BLaER1 (cell line): ENCODE results near the gene RAB15.

ENCODE experiments used
- H3K27ac ChIP-seq: shearing (Covaris generic); formaldehyde crosslinking; 2 replicates; pipeline ENCODE4 v1.8.1; 2022
- H3K27me3 ChIP-seq: shearing (Covaris generic); formaldehyde crosslinking; 2 replicates; pipeline ENCODE4 v1.8.1; 2022
- H3K36me3 ChIP-seq: shearing (Covaris generic); formaldehyde crosslinking; 2 replicates; pipeline ENCODE4 v1.8.1; 2022
- H3K4me1 ChIP-seq: shearing (Covaris generic); formaldehyde crosslinking; 2 replicates; pipeline ENCODE4 v1.8.1; 2022
- H3K4me2 ChIP-seq: shearing (Covaris generic); formaldehyde crosslinking; 2 replicates; pipeline ENCODE4 v1.8.1; 2022
- H3K4me3 ChIP-seq: shearing (Covaris generic); formaldehyde crosslinking; 2 replicates; pipeline ENCODE4 v1.8.1; 2022
- H3K9ac ChIP-seq: shearing (Covaris generic); formaldehyde crosslinking; 2 replicates; pipeline ENCODE4 v1.8.1; 2022
- H3K9me3 ChIP-seq: shearing (Covaris generic); formaldehyde crosslinking; 2 replicates; pipeline ENCODE4 v1.8.1; 2022
- H4K20me1 ChIP-seq: shearing (Covaris generic); formaldehyde crosslinking; 2 replicates; pipeline ENCODE4 v1.8.1; 2022
- Cebpa-rat ChIP-seq: shearing (Covaris generic); IDR thresholded peaks from 2 replicates; pipeline ENCODE4 v1.8.1; 2022

The RAB15 gene

DNA sequence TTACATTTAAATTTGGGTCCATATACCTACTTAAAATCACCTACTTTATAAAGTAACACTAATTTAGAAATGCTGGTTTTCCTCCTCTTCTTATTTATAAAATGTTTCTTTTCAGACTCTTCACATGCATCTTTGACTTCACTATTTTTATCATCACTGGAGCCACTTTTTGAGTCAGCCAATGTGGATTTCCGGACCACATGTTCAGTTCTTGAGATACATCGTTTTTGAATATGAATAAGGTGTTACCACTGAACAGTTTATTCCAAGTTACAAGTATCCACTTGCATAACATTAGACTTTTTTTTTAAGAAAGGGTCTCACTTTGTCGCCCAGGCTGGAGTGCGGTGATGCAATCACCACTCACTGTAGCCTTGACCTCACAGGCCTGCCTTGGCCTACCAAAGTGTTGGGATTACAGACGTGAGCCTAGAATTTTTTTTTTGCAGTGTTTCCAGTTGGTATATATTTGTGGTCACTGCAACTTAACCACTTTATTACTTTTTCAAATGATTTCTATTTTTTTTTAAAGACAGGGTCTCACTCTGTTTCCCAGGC lies 20.3 kb upstream of the RAB15 start:
- no peaks in the 10 kb centered on the region for H3K27me3 ChIP-seq
- peaks cover 8% of the 10 kb centered on the region for H3K36me3 ChIP-seq
- no peaks in the 10 kb centered on the region for H3K9me3 ChIP-seq
- no peak overlapping the region for H3K4me3 ChIP-seq
- peaks cover 5% of the 10 kb centered on the region; the same call in 1 of the 2 replicates for H4K20me1 ChIP-seq
- no peak overlapping the region for H3K27ac ChIP-seq
- no peak for TF ChIP-seq Cebpa-rat
- H3K4me1 ChIP-seq = peaks cover 34% of the 10 kb centered on the region
- H3K4me2 ChIP-seq = no peak overlapping the region
- H3K9ac ChIP-seq = no peak overlapping the region

DNA sequence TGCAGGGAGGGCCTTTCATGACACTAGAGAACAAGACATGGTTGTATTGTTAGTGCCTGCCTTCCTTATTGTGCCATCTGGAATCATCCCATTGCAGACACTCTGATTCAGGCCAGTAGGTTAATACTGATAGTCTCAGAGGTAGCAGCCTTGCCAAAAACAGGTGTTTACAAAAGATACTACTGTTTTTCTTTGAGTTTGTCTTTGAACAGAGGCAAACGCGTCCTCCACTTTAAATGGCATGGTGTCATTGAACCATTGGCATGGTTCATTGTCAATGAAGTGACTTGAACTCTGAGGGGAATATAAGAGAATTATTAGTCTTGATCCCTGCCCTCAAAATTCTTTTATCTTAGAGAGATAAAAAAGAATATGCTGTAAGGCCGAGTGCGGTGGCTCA lies 18.8 kb upstream of the RAB15 start:
- no peak overlapping the region for H3K9ac ChIP-seq
- H3K4me1 ChIP-seq = peaks cover 39% of the 10 kb centered on the region

DNA sequence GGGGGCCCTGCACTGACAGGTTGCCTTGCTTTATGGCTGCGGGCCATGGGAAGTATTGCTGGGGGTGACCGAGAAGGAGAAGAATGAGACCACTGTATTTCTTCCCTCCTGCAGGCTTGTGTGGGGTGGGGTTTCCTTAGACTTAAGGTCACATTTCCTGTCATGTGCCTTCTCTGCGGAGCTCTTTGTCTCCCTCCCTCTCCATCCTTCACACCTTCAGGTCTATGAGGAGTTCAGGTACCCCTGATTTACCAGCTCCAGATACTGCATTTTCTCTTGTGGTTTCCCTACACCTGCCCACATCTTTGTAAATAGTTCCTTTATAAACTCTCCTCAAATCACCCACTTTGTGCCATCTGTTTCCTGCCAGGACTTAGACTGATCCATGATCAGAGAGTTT lies 18.2 kb upstream of the RAB15 start:
- Histone ChIP-seq H3K27ac (no peak overlapping the region), H3K4me2 (peak overlapping the region; percentile 65), H3K4me3 (no peak overlapping the region), H4K20me1 (no peaks in the 10 kb centered on the region), H3K4me1 (peaks cover 40% of the 10 kb centered on the region), H3K9ac (no peak overlapping the region), H3K36me3 (peaks cover 6% of the 10 kb centered on the region), H3K9me3 (no peaks in the 10 kb centered on the region), H3K27me3 (no peaks in the 10 kb centered on the region)
- TF ChIP-seq Cebpa-rat = no peak

More for the DNA sequence above, 18.8 kb upstream of the RAB15 start:
- TF ChIP-seq Cebpa-rat = no peak
- Histone ChIP-seq H3K4me2 (no peak overlapping the region), H4K20me1 (no peaks in the 10 kb centered on the region), H3K27ac (no peak overlapping the region), H3K36me3 (peaks cover 6% of the 10 kb centered on the region), H3K9me3 (no peaks in the 10 kb centered on the region), H3K27me3 (no peaks in the 10 kb centered on the region), H3K4me3 (no peak overlapping the region)

DNA sequence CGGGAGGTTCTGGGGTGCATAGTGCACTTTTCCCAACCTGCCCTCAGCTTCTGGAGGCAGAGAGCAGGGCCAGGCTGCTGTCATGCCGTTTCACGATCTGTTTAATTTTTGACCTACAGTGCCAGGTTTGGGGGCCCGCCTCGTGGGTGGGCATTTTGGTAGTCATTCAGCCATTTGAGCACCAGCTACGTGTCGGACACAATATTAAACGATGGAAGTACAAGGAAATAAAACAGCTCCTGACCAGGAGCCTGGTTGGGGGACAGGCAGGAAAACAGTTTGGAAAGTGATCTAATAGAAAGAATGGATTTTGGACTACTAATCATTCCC lies 15.3 kb upstream of the RAB15 start:
- H3K36me3 ChIP-seq = peaks cover under 1% of the 10 kb centered on the region; the same call in 1 of the 2 replicates
- H3K4me3 ChIP-seq = peak overlapping the region; percentile 86
- peak overlapping the region; percentile 75 for H3K27ac ChIP-seq
- H3K9me3 ChIP-seq = no peaks in the 10 kb centered on the region
- no peaks in the 10 kb centered on the region for H3K27me3 ChIP-seq
- H3K4me2 ChIP-seq = peak overlapping the region; percentile 88
- peak overlapping the region; percentile 83 for H3K9ac ChIP-seq
- no peaks in the 10 kb centered on the region for H4K20me1 ChIP-seq
- H3K4me1 ChIP-seq = peaks cover 40% of the 10 kb centered on the region
- TF ChIP-seq Cebpa-rat = no peak

DNA sequence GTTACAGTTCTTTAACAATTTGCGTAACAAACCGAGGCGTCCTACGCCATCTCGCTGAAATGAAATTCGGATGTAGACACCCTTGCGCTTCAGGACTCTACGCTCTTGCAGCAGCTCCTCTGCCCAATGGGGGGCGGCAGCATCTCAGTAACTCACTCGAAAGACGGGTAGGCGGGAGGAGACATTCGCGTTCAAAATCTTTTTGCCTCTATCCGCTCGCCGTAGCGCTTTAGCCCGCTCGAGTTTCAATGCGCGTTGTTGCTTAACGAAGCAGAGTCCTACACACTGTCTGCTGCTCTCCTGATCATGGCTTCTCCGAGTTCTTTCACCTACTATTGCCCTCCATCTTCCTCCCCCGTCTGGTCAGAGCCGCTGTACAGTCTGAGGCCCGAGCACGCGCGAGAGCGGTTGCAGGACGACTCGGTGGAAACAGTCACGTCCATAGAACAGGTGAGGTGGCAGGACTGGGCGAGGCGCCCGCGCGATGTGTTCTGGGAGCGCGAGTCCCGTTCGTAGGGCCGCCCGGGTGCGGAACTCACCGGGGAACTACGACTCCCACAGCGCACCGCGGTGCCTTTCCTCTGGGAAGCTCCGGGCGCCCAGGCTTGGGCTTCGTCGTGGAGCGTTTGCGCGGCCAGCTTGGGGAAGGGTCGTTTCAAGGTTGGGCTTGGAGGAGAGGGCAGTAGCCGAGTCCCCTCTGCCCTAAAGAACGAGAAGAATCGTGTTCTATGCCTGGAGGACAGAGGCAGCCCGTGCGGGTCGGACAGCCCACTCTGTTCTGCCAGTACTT lies 14.7 kb upstream of the RAB15 start, which contains the start of gene FNTB:
Gene FNTB, plus strand, starts transcription at position 248 of the 790 bp plus-strand sequence. Its CDS starts 59 bp downstream, at position 307.
- H3K27me3 ChIP-seq = no peaks in the 10 kb centered on the region
- peak within 1 kb of the TSS; percentile 83 for H3K9ac ChIP-seq
- peak within 1 kb of the TSS; percentile 86 for H3K4me3 ChIP-seq
- TF ChIP-seq Cebpa-rat = 0 out of 2 replicates have a peak, but pooled peaks have one; percentile 31
- peak within 1 kb of the TSS; percentile 75 for H3K27ac ChIP-seq
- H3K9me3 ChIP-seq = no peaks in the 10 kb centered on the region
- H3K36me3 ChIP-seq = no peaks in the 10 kb centered on the region
- H4K20me1 ChIP-seq = no peaks in the 10 kb centered on the region
- H3K4me2 ChIP-seq = peak within 1 kb of the TSS; percentile 88
- peaks cover 40% of the 10 kb centered on the region for H3K4me1 ChIP-seq

DNA sequence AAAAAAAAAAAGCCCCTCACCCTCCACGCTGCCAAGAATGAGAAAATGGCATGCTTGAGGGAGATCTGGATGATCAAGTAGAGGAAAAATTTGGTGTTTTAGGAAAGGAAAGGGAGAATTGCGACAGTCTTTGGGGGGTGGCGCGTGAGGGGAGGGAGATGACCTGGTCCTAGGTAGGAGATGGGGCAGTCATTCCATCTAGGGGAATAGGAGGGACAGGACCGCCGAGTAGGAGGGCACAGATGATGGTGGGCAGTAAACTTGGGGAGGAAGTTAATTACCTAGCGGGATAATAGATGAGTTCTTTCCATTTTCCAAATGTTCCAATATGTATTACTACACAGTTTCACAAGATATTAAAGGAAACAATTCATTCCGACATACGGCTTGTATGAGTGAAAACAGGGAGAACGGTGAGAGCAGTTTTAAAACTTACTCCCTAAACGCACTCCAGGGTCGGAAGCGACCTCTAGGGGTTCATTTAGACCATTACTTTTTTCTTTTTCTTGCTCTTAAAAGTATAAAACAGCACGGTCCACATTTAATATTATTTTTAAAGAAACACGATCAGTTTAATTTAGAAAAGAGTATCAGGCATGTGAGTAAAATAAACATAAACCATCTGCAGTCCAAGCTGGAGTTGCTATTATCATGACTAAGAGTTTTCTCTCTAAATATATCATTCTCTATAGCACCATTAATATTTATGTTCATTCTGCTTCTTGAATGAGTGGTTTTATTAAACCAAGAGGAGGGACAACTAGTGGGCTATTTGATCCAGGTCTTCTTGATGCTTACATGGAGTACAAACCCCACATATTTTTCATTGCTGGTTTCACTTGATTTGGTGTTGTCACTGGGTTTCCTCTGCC lies 11.5 kb upstream of the RAB15 start:
- Histone ChIP-seq H3K27me3 (no peaks in the 10 kb centered on the region), H3K4me2 (no peak overlapping the region), H3K36me3 (no peaks in the 10 kb centered on the region), H3K4me3 (no peak overlapping the region), H3K4me1 (peaks cover 19% of the 10 kb centered on the region), H3K9me3 (no peaks in the 10 kb centered on the region), H3K27ac (no peak overlapping the region), H4K20me1 (no peaks in the 10 kb centered on the region), H3K9ac (no peak overlapping the region)
- no peak for TF ChIP-seq Cebpa-rat

DNA sequence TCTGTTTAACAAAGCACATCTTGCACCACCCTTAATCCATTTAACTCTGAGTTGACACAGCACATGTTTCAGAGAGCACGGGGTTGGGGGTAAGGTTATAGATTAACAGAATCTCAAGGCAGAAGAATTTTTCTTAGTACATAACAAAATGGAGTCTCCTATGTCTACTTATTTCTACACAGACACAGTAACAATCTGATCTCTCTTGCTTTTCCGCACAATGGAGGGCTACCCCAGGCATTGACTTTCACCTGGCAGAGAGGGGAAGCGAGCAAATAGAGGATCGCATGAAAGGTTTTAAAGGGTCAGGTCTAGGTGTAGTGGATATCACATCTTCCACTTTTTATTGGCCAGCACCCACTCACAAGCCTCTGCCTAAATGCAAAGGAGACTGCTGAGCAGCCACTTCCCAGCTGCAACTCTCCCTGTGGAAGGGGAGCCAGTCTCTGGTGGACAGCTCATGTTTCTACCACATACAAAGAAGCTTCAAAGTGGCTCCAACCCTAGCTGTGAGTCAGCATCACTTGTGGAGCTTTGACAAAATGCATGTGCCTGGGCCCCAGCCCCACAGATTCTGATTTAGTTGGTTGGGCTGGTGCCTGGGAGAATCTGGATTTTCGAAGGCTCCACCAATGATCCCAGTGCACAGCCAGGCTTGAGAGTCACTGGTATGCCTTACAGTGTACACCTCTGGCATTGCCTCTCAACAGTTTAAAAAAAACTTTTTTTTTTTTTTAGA lies 7.4 kb upstream of the RAB15 start:
- no peaks in the 10 kb centered on the region for H4K20me1 ChIP-seq
- no peaks in the 10 kb centered on the region for H3K27me3 ChIP-seq
- no peak overlapping the region for H3K27ac ChIP-seq
- no peak overlapping the region for H3K4me3 ChIP-seq
- H3K9ac ChIP-seq = no peak overlapping the region
- no peaks in the 10 kb centered on the region for H3K36me3 ChIP-seq
- H3K4me2 ChIP-seq = no peak overlapping the region
- TF ChIP-seq Cebpa-rat = no peak
- H3K4me1 ChIP-seq = no peaks in the 10 kb centered on the region
- H3K9me3 ChIP-seq = no peaks in the 10 kb centered on the region

DNA sequence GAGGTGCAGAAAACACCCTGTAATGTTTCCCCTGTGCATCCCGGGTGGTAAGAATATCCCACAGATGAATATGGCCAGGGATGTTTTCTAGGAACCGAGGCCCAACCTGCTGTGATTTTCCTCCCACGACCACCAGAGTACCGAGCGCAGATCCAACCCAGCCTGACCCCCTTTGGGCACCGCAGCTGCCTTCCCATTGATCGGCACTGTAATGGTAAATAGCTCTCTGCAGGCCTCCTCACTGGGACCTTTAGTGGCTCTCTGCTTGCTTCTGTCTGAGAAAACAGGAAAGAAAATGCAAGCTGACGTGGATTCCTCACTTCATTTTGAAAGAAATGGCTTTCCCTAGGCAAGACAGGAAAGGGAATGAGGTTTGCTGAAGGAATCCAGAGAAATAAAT lies 2.4 kb upstream of the RAB15 start:
- Histone ChIP-seq H3K4me2 (no peak overlapping the region), H4K20me1 (peaks cover 9% of the 10 kb centered on the region; the same call in 1 of the 2 replicates), H3K36me3 (no peaks in the 10 kb centered on the region), H3K9ac (no peak overlapping the region), H3K9me3 (no peaks in the 10 kb centered on the region), H3K27ac (no peak overlapping the region), H3K4me1 (peaks cover 26% of the 10 kb centered on the region), H3K4me3 (no peak overlapping the region), H3K27me3 (no peaks in the 10 kb centered on the region)
- no peak for TF ChIP-seq Cebpa-rat

DNA sequence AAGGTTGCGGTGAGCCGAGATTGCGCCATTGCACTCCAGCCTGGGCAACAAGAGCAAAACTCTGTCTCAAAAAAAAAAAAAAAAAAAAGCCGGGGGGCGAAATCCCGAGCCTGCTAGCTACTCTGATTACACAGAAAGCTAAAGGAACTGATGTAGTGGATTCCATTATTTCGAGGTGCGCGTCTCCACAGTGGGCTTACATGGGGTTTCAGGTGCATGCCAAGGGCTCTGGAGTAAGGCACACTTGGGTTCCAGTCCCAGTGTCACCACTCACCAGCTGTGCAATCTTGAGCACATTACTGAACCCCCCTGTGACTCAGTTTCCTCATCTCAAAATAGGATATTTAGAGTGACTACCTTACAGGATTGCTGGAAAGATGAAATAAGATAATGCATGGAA lies 1.7 kb upstream of the RAB15 start:
- no peaks in the 10 kb centered on the region for H3K27me3 ChIP-seq
- no peak overlapping the region for H3K4me2 ChIP-seq
- TF ChIP-seq Cebpa-rat = no peak
- H3K36me3 ChIP-seq = no peaks in the 10 kb centered on the region
- H3K4me3 ChIP-seq = no peak overlapping the region
- H3K27ac ChIP-seq = no peak overlapping the region
- no peaks in the 10 kb centered on the region for H3K9me3 ChIP-seq
- no peak overlapping the region for H3K9ac ChIP-seq
- H4K20me1 ChIP-seq = peaks cover 9% of the 10 kb centered on the region; the same call in 1 of the 2 replicates
- H3K4me1 ChIP-seq = peaks cover 33% of the 10 kb centered on the region
